Cardiac muscle cell (in vitro differentiated cells and primary cell): ENCODE measurements around the gene ZNRF3. TPM values are rescaled to one million over a fixed set of nuclear protein-coding genes. Genes with fewer than 3 reads are reported as not detected.
"Not testable (repeated sequence)": the region's sequence is repeated elsewhere in the genome, so short reads cannot be mapped to it uniquely, and the experiment has no call there.

ENCODE experiments used
- DNase-seq, 2 donors: peaks; one replicate each; pipeline versions ENCODE4 v3.0.0 to v3.0.0-alpha.2; 2010 to 2017; ENCODE audit warnings: low read depth in 1 of 2, low spot score in 1 of 2
- H3K27ac ChIP-seq: fragments of 200-600 bp; sonication (generic); 2 replicates; pipeline ENCODE4 v1.5.1; 2016
- H3K27me3 ChIP-seq: fragments of 200-600 bp; sonication (generic); 2 replicates; pipeline ENCODE4 v1.6.0; 2016; ENCODE audit warnings: control low read depth
- H3K36me3 ChIP-seq: fragments of 200-600 bp; sonication (generic); 2 replicates; pipeline ENCODE4 v1.5.1; 2016; ENCODE audit warnings: control low read depth
- H3K4me1 ChIP-seq: fragments of 200-600 bp; sonication (generic); 2 replicates; pipeline ENCODE4 v1.8.1; 2017; ENCODE audit warnings: low read depth, mild to moderate bottlenecking, mixed run types
- H3K4me3 ChIP-seq: fragments of 200-600 bp; sonication (generic); 2 replicates; pipeline ENCODE4 v1.5.1; 2016; ENCODE audit warnings: mild to moderate bottlenecking
- H3K9me3 ChIP-seq: fragments of 200-600 bp; sonication (generic); 2 replicates; pipeline ENCODE4 v1.5.1; 2017; ENCODE audit warnings: low read depth, mild to moderate bottlenecking, control low read depth
- CTCF ChIP-seq: IDR thresholded peaks from 2 replicates; pipeline ENCODE4 v1.5.1; 2012; ENCODE audit warnings: low read depth, mild to moderate bottlenecking, low read length
- polyA plus RNA-seq: library from polyadenylated mRNA; unstranded; fragments of >200 nt; fragmentation: Nextera tagmentation; extraction: Ambion mirVana; gene quantifications from 2 replicates; pipeline ENCODE4 v1.2.1, GENCODE V29; 2016
- total RNA-seq: library from RNA; depleted of rRNA; stranded (reverse); fragments of >200 nt; gene quantifications from 2 replicates; pipeline ENCODE4 v1.2.3, GENCODE V29; 2016

ZNRF3 gene
- total and polyA plus RNA-seq, 2 experiments from 2014 or later, result 23.8 to 40.4 TPM

- Histone ChIP-seq H3K9me3 (no peaks in the 10 kb centered on the region), H3K4me1 (peaks cover 52% of the 10 kb centered on the region), H3K27ac (peak overlapping the region; percentile 94), H3K27me3 (no peaks in the 10 kb centered on the region), H3K4me3 (no peak overlapping the region), H3K36me3 (no peaks in the 10 kb centered on the region)
- no peak for TF ChIP-seq CTCF
- DNase-seq, result no peak
Observed at GRCh38 chr22:28904211-28904896, 21.0 kb downstream of the ZNRF3 start.

GRCh38 chr22:28905256-28905832 lies 22.0 kb downstream of the ZNRF3 start:
- no peak for TF ChIP-seq CTCF
- peak overlapping the region; percentile 94 for H3K27ac ChIP-seq
- peaks cover 56% of the 10 kb centered on the region for H3K4me1 ChIP-seq
- no peaks in the 10 kb centered on the region for H3K27me3 ChIP-seq
- no peak for DNase-seq
- H3K9me3 ChIP-seq, result no peaks in the 10 kb centered on the region
- H3K36me3 ChIP-seq, result no peaks in the 10 kb centered on the region
- H3K4me3 ChIP-seq, result no peak overlapping the region

- peaks cover 65% of the 10 kb centered on the region for H3K4me1 ChIP-seq
- no peaks in the 10 kb centered on the region for H3K9me3 ChIP-seq
- DNase-seq, result no peak
- no peak overlapping the region for H3K4me3 ChIP-seq
- H3K27me3 ChIP-seq, result no peaks in the 10 kb centered on the region
- H3K36me3 ChIP-seq, result no peaks in the 10 kb centered on the region
- H3K27ac ChIP-seq, result peak overlapping the region; percentile 25
- no peak for TF ChIP-seq CTCF
Observed at GRCh38 chr22:28906312-28906711, 22.9 kb downstream of the ZNRF3 start.

- Histone ChIP-seq H3K27me3 (no peaks in the 10 kb centered on the region), H3K9me3 (no peaks in the 10 kb centered on the region), H3K4me3 (no peak overlapping the region), H3K36me3 (no peaks in the 10 kb centered on the region), H3K4me1 (peaks cover 77% of the 10 kb centered on the region), H3K27ac (no peak overlapping the region)
- TF ChIP-seq CTCF, result no peak
- DNase-seq, result no peak
Observed at GRCh38 chr22:28907311-28908008, 24.1 kb downstream of the ZNRF3 start.

GRCh38 chr22:28908810-28909209 lies 25.4 kb downstream of the ZNRF3 start:
- not testable (repeated sequence) for H3K9me3 ChIP-seq, H3K36me3 ChIP-seq, H3K27ac ChIP-seq, H3K4me3 ChIP-seq, H3K27me3 ChIP-seq, DNase-seq
- peaks cover 68% of the 10 kb centered on the region for H3K4me1 ChIP-seq

GRCh38 chr22:28909375-28909774 lies 26.0 kb downstream of the ZNRF3 start:
- no peak for TF ChIP-seq CTCF
- H3K4me1 ChIP-seq, result peaks cover 65% of the 10 kb centered on the region
- H3K9me3 ChIP-seq, result no peaks in the 10 kb centered on the region
- no peak overlapping the region for H3K4me3 ChIP-seq
- H3K27me3 ChIP-seq, result no peaks in the 10 kb centered on the region
- H3K36me3 ChIP-seq, result no peaks in the 10 kb centered on the region
- no peak overlapping the region for H3K27ac ChIP-seq
- peak in 1 of 2 donors; percentile 43 for DNase-seq
